SK-N-SH (cell line): ENCODE results near the gene NFKBIE. TPM values are rescaled to one million over a fixed set of nuclear protein-coding genes. Genes with fewer than 3 reads are reported as not detected.

Experiments
- CTCF ChIA-PET: fragments of 300-600, 350-600 bp; formaldehyde crosslinking; extraction: SDS; loops from one replicate; lab custom pipeline; 2021; lab: Yijun Ruan, JAX
- POLR2A ChIA-PET: fragments of 350-600 bp; sonication (Branson Sonifier 250); formaldehyde crosslinking; extraction: SDS; loops from one replicate; lab custom pipeline; 2020; ENCODE audit warnings: antibody characterized with exemption, inconsistent platforms; lab: Yijun Ruan, JAX
- DNase-seq: peaks from one replicate; pipeline ENCODE4 v3.0.0; 2012
- H2AFZ ChIP-seq: fragments of 200-600 bp; sonication (generic); 2 replicates; pipeline ENCODE4 v1.8.1; 2016; ENCODE audit warnings: antibody characterized with exemption, mild to moderate bottlenecking, low read depth
- H3F3A ChIP-seq: fragments of 200-600 bp; sonication (generic); replicated peaks from 2 replicates; pipeline ENCODE3; 2016; ENCODE audit warnings: antibody characterized with exemption, mild to moderate bottlenecking; ENCODE audit not compliant: insufficient read depth
- H3K27ac ChIP-seq, 2 experiments: fragments of 200-500 bp in 1 of 2; fragments of 200-600 bp in 1 of 2; sonication (Bioruptor generic) in 1 of 2; sonication (generic), shearing (Covaris generic) in 1 of 2; 2 replicates each; pipeline versions ENCODE4 v1.5.1 to v1.6.1; 2014 to 2016; ENCODE audit warnings: low read depth in 2 of 2, inconsistent platforms in 1 of 2, low read length in 1 of 2, mild to moderate bottlenecking in 1 of 2, mixed read lengths in 1 of 2
- H3K27me3 ChIP-seq: fragments of 200-600 bp; sonication (generic), shearing (Covaris generic); 2 replicates; pipeline ENCODE4 v1.6.1; 2016; ENCODE audit warnings: mixed run types; ENCODE audit not compliant: insufficient read depth
- H3K36me3 ChIP-seq, 2 experiments: fragments of 200-500 bp in 1 of 2; fragments of 200-600 bp in 1 of 2; sonication (Bioruptor generic) in 1 of 2; sonication (generic) in 1 of 2; replicated peaks in 1 of 2; 2 replicates each; pipeline versions ENCODE3 to v1.5.1; 2014 to 2016; ENCODE audit warnings: low read length in 1 of 2, mild to moderate bottlenecking in 1 of 2; ENCODE audit not compliant: insufficient read depth in 2 of 2, control insufficient read depth in 1 of 2
- H3K4me1 ChIP-seq, 2 experiments: fragments of 200-500 bp in 1 of 2; fragments of 200-600 bp in 1 of 2; sonication (Bioruptor generic) in 1 of 2; sonication (generic), shearing (Covaris generic) in 1 of 2; 2 replicates each; pipeline versions ENCODE4 v1.5.1 to v1.6.1; 2014 to 2016; ENCODE audit warnings: low read depth in 1 of 2, low read length in 1 of 2, mixed run types in 1 of 2; ENCODE audit not compliant: insufficient read depth in 2 of 2, control insufficient read depth in 1 of 2
- H3K4me2 ChIP-seq: fragments of 200-600 bp; sonication (generic), shearing (Covaris generic); 2 replicates; pipeline ENCODE4 v1.6.1; 2017; ENCODE audit warnings: mixed run types
- H3K4me3 ChIP-seq, 2 experiments: fragments of 200-500 bp in 1 of 2; fragments of 200-600 bp in 1 of 2; sonication (Bioruptor generic) in 1 of 2; sonication (generic), shearing (Covaris generic) in 1 of 2; 2 replicates each; pipeline versions ENCODE4 v1.5.1 to v1.8.1; 2014 to 2016; ENCODE audit warnings: low read depth in 2 of 2, inconsistent platforms in 1 of 2, low read length in 1 of 2, mild to moderate bottlenecking in 1 of 2, mixed read lengths in 1 of 2, moderate library complexity in 1 of 2
- H3K79me2 ChIP-seq: fragments of 200-600 bp; sonication (generic); 2 replicates; pipeline ENCODE4 v1.8.1; 2017; ENCODE audit warnings: mild to moderate bottlenecking; ENCODE audit not compliant: insufficient read depth
- H3K9ac ChIP-seq: fragments of 200-600 bp; sonication (generic); 2 replicates; pipeline ENCODE4 v1.6.1; 2017; ENCODE audit warnings: mixed run types
- H3K9me2 ChIP-seq: fragments of 200-600 bp; sonication (generic); 2 replicates; pipeline ENCODE4 v1.6.1; 2017; ENCODE audit warnings: mixed run types
- H3K9me3 ChIP-seq: fragments of 200-600 bp; sonication (generic); 2 replicates; pipeline ENCODE4 v1.6.1; 2017; ENCODE audit warnings: mixed run types, mild to moderate bottlenecking, moderate library complexity
- H4K20me1 ChIP-seq: fragments of 200-600 bp; sonication (generic); 2 replicates; pipeline ENCODE4 v1.6.1; 2017; ENCODE audit warnings: mild to moderate bottlenecking, mixed run types; ENCODE audit not compliant: insufficient read depth
- EP300 ChIP-seq, 2 experiments: IDR thresholded peaks; 2 replicates each; pipeline versions ENCODE4 v1.4.0 to v1.6.1; 2012; ENCODE audit warnings: borderline replicate concordance in 1 of 2, low read depth in 1 of 2, low read length in 1 of 2
- FOSL2 ChIP-seq: IDR thresholded peaks from 2 replicates; pipeline ENCODE4 v1.4.0; 2012; ENCODE audit warnings: low read depth, mild to moderate bottlenecking, moderate library complexity, borderline replicate concordance
- FOXJ3 ChIP-seq: sonication (generic); formaldehyde crosslinking; IDR thresholded peaks from 2 replicates; pipeline ENCODE4 v1.5.1; 2020; ENCODE audit warnings: mild to moderate bottlenecking, missing genetic modification reagents
- FOXM1 ChIP-seq: IDR thresholded peaks from 2 replicates; pipeline ENCODE4 v1.4.0; 2012; ENCODE audit warnings: low read depth, mild to moderate bottlenecking
- GABPA ChIP-seq: IDR thresholded peaks from 2 replicates; pipeline ENCODE4 v1.4.0; 2012; ENCODE audit warnings: low read depth, mild to moderate bottlenecking
- MEF2A ChIP-seq: IDR thresholded peaks from 2 replicates; pipeline ENCODE4 v1.4.0; 2012; ENCODE audit warnings: low read depth, borderline replicate concordance
- NFIC ChIP-seq: IDR thresholded peaks from 2 replicates; pipeline ENCODE4 v1.4.0; 2012; ENCODE audit warnings: borderline replicate concordance
- NRF1 ChIP-seq: IDR thresholded peaks from 2 replicates; pipeline ENCODE4 v1.6.1; 2012; ENCODE audit warnings: low read depth, mild to moderate bottlenecking, low read length
- POLR2AphosphoS5 ChIP-seq: IDR thresholded peaks from 2 replicates; pipeline ENCODE4 v1.6.1; 2012; ENCODE audit warnings: low read depth, low read length
- RCOR1 ChIP-seq: fragments of 150-350 bp; IDR thresholded peaks from 2 replicates; pipeline ENCODE4 v1.6.1; 2017; ENCODE audit warnings: antibody characterized with exemption, low read length
- RFX5 ChIP-seq: IDR thresholded peaks from 2 replicates; pipeline ENCODE4 v1.6.1; 2012; ENCODE audit warnings: mild to moderate bottlenecking, improper control_type of control experiment, low read length
- TCF12 ChIP-seq: IDR thresholded peaks from 2 replicates; pipeline ENCODE4 v1.4.0; 2012
- YY1 ChIP-seq: IDR thresholded peaks from 2 replicates; pipeline ENCODE4 v1.4.0; 2012; ENCODE audit warnings: low read depth, mild to moderate bottlenecking
- WGBS: methylation state at CpG from one replicate; pipeline ENCODE4 v1.1.6; 2017; ENCODE audit warnings: low lambda C conversion rate; 5-methylcytosine and 5-hydroxymethylcytosine counted together
- polyA plus RNA-seq, 3 experiments: library from polyadenylated mRNA; depleted of rRNA; stranded (reverse); fragments of >200 nt; gene quantifications; 2 replicates each; pipeline ENCODE4 v1.2.3, GENCODE V29; 2012
- TF ChIP-seq, protein P1 (sequence below): IDR thresholded peaks from 2 replicates; pipeline ENCODE4 v1.6.1; 2012; ENCODE audit warnings: mild to moderate bottlenecking, low read depth, low read length, moderate library complexity
- TF ChIP-seq, protein P2 (sequence below): IDR thresholded peaks from 2 replicates; pipeline ENCODE4 v1.4.0; 2012; ENCODE audit warnings: low read depth, borderline replicate concordance
- TF ChIP-seq, protein P3 (sequence below): fragments of 150-350 bp; IDR thresholded peaks from 2 replicates; pipeline ENCODE4 v1.6.1; 2016; ENCODE audit warnings: mild to moderate bottlenecking, low read depth, low read length
- TF ChIP-seq, protein P4 (sequence below): fragments of 200-600 bp; sonication (generic); IDR thresholded peaks from 2 replicates; pipeline ENCODE4 v1.6.1; 2017; ENCODE audit warnings: antibody characterized with exemption, mild to moderate bottlenecking, moderate library complexity
- TF ChIP-seq, protein P5 (sequence below): IDR thresholded peaks from 2 replicates; pipeline ENCODE4 v1.4.0; 2012; ENCODE audit warnings: low read depth, borderline replicate concordance
- TF ChIP-seq, protein P6 (sequence below): fragments of 150-350 bp; IDR thresholded peaks from 2 replicates; pipeline ENCODE4 v1.6.1; 2017; ENCODE audit warnings: antibody characterized with exemption, low read length, low read depth, borderline replicate concordance

Gene NFKBIE
- polyA plus RNA-seq, 1 of the 3 experiments (the other 2 are of a cell fraction) = 5.8 TPM

DNA sequence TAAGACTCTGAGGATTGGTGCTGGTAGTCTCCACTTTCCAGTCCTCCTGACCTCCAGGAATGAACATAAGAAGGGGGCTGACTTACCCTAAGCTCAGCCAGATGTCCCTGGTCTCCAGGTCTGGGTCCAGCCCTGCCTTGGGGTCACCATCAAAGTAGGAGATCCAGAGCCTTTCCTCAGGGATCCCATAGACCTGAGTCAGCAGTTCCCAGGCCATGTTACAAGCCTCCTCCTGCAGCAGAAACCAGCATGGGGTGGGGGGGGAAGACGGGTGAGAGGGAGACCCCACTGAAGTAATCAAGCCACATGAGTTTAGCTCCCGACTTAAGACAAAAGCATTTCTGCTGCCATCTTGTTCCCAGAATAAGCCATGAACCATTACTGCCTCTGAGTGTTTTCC, 46.0 kb upstream of the NFKBIE start:
- Histone ChIP-seq H3K79me2 (peaks cover 11% of the 10 kb centered on the region; the same call in 1 of the 2 replicates), H3K27me3 (no peaks in the 10 kb centered on the region), H3K9me2 (no peaks in the 10 kb centered on the region), H4K20me1 (no peaks in the 10 kb centered on the region), H2AFZ (no peak overlapping the region), H3K36me3 (peaks cover 13 to 41% of the 10 kb centered on the region in 2 experiments), H3K9me3 (no peaks in the 10 kb centered on the region), H3K4me2 (no peak overlapping the region), H3F3A (no peaks in the 10 kb centered on the region), H3K9ac (no peak overlapping the region), H3K4me3 (no peak overlapping the region), H3K4me1 (peaks cover 4 to 8% of the 10 kb centered on the region in 2 experiments; a peak in 3 of 4 replicates), H3K27ac (no peak overlapping the region)
- CTCF ChIA-PET = interaction anchor here (0.8 to 4.4 kb wide), 11 partner anchors 10 to 211 kb away, joined by 3 to 38 read pairs (median 6); no protein-coding TSS in a partner anchor
- WGBS = 57% methylated on average over 2 of the region's 2 CpGs
- DNase-seq = no peak
- POLR2A ChIA-PET = interaction anchor here (0.8 kb wide), 1 partner anchor 15 kb away, joined by 5 read pairs; no protein-coding TSS in a partner anchor
- TF ChIP-seq GABPA (no peak), NFIC (no peak), EP300 (IDR thresholded peaks at IDR 0.05; ENCODE audit: borderline replicate concordance in 1 of 2, low read depth in 1 of 2, low read length in 1 of 2) (no peak), RFX5 (no peak), TCF12 (no peak), FOXM1 (no peak), POLR2AphosphoS5 (no peak), RCOR1 (no peak), FOSL2 (no peak), YY1 (no peak), MEF2A (no peak), NRF1 (no peak), FOXJ3 (CRISPR knock-in tag) (no peak)
- TF ChIP-seq, protein P1, sequence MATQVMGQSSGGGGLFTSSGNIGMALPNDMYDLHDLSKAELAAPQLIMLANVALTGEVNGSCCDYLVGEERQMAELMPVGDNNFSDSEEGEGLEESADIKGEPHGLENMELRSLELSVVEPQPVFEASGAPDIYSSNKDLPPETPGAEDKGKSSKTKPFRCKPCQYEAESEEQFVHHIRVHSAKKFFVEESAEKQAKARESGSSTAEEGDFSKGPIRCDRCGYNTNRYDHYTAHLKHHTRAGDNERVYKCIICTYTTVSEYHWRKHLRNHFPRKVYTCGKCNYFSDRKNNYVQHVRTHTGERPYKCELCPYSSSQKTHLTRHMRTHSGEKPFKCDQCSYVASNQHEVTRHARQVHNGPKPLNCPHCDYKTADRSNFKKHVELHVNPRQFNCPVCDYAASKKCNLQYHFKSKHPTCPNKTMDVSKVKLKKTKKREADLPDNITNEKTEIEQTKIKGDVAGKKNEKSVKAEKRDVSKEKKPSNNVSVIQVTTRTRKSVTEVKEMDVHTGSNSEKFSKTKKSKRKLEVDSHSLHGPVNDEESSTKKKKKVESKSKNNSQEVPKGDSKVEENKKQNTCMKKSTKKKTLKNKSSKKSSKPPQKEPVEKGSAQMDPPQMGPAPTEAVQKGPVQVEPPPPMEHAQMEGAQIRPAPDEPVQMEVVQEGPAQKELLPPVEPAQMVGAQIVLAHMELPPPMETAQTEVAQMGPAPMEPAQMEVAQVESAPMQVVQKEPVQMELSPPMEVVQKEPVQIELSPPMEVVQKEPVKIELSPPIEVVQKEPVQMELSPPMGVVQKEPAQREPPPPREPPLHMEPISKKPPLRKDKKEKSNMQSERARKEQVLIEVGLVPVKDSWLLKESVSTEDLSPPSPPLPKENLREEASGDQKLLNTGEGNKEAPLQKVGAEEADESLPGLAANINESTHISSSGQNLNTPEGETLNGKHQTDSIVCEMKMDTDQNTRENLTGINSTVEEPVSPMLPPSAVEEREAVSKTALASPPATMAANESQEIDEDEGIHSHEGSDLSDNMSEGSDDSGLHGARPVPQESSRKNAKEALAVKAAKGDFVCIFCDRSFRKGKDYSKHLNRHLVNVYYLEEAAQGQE = no peak
- TF ChIP-seq, protein P2, sequence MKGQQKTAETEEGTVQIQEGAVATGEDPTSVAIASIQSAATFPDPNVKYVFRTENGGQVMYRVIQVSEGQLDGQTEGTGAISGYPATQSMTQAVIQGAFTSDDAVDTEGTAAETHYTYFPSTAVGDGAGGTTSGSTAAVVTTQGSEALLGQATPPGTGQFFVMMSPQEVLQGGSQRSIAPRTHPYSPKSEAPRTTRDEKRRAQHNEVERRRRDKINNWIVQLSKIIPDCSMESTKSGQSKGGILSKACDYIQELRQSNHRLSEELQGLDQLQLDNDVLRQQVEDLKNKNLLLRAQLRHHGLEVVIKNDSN = no peak
- TF ChIP-seq, protein P3, sequence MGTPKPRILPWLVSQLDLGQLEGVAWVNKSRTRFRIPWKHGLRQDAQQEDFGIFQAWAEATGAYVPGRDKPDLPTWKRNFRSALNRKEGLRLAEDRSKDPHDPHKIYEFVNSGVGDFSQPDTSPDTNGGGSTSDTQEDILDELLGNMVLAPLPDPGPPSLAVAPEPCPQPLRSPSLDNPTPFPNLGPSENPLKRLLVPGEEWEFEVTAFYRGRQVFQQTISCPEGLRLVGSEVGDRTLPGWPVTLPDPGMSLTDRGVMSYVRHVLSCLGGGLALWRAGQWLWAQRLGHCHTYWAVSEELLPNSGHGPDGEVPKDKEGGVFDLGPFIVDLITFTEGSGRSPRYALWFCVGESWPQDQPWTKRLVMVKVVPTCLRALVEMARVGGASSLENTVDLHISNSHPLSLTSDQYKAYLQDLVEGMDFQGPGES = no peak
- TF ChIP-seq, protein P4, sequence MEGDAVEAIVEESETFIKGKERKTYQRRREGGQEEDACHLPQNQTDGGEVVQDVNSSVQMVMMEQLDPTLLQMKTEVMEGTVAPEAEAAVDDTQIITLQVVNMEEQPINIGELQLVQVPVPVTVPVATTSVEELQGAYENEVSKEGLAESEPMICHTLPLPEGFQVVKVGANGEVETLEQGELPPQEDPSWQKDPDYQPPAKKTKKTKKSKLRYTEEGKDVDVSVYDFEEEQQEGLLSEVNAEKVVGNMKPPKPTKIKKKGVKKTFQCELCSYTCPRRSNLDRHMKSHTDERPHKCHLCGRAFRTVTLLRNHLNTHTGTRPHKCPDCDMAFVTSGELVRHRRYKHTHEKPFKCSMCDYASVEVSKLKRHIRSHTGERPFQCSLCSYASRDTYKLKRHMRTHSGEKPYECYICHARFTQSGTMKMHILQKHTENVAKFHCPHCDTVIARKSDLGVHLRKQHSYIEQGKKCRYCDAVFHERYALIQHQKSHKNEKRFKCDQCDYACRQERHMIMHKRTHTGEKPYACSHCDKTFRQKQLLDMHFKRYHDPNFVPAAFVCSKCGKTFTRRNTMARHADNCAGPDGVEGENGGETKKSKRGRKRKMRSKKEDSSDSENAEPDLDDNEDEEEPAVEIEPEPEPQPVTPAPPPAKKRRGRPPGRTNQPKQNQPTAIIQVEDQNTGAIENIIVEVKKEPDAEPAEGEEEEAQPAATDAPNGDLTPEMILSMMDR = no peak
- TF ChIP-seq, protein P5, sequence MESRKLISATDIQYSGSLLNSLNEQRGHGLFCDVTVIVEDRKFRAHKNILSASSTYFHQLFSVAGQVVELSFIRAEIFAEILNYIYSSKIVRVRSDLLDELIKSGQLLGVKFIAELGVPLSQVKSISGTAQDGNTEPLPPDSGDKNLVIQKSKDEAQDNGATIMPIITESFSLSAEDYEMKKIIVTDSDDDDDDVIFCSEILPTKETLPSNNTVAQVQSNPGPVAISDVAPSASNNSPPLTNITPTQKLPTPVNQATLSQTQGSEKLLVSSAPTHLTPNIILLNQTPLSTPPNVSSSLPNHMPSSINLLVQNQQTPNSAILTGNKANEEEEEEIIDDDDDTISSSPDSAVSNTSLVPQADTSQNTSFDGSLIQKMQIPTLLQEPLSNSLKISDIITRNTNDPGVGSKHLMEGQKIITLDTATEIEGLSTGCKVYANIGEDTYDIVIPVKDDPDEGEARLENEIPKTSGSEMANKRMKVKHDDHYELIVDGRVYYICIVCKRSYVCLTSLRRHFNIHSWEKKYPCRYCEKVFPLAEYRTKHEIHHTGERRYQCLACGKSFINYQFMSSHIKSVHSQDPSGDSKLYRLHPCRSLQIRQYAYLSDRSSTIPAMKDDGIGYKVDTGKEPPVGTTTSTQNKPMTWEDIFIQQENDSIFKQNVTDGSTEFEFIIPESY = no peak
- TF ChIP-seq, protein P6, sequence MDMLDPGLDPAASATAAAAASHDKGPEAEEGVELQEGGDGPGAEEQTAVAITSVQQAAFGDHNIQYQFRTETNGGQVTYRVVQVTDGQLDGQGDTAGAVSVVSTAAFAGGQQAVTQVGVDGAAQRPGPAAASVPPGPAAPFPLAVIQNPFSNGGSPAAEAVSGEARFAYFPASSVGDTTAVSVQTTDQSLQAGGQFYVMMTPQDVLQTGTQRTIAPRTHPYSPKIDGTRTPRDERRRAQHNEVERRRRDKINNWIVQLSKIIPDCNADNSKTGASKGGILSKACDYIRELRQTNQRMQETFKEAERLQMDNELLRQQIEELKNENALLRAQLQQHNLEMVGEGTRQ = no peak
